Pulmonary artery endothelial cell (primary cell): ENCODE data around the gene GPC6. TPM values are rescaled to one million over a fixed set of nuclear protein-coding genes. Genes with fewer than 3 reads are reported as not detected.
A peak's percentile ranks its signal among the peaks of the same experiment; 100 is the strongest.
"Not testable (repeated sequence)": the region's sequence is repeated elsewhere in the genome, so short reads cannot be mapped to it uniquely, and the experiment has no call there.

Source experiments
- DNase-seq: peaks from one replicate; pipeline ENCODE4 v3.0.0-alpha.2; 2011; ENCODE audit warnings: low read depth, low spot score
- total RNA-seq: library from RNA; depleted of rRNA; stranded (reverse); fragments of >200 nt; gene quantifications from 2 replicates; pipeline ENCODE4 v1.2.3, GENCODE V29; 2014

The GPC6 gene
- total RNA-seq, 1 donor from 2014 or later = under 0.01 TPM

- DNase-seq = no peak
Observed at GRCh38 chr13:94272038-94272437, 1045.4 kb downstream of the GPC6 start.

DNA sequence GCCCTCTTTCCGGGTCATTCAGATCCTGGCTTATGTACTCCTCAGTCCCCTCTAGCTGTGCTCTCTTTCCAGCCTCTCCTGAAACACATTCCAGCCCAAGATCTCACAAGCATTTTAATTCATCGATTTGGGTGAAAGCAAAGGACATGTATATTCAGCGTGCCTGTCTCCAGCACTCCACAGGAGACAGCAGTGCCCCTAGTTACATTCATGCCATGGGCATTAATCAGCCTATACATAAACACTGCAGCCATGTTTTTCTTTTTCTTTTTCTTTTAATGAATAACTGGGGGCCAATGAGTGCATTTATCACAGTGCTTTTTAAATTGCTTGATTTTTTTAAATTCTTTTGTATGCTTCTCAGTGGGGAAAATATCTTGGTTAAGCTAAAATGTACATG is 1053.7 kb downstream of the GPC6 start:
- DNase-seq = no peak

DNA sequence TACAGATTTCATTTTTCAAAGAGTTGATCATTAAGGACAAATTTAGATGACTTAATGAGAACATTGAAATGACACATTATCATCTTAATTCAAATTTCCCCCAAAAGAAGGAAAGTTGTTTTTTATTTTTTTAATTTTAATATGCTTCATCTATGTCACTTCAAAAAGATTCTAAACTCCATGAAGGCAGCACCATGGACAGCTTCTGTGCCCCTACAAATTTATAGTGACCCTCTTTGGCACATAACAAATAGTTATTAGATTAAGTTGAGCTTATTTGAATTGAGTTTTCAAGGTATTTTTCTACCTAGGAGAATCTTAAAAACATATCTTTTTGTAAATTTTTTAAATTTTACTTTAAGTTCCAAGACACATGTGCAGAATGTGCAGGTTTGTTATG is 1054.2 kb downstream of the GPC6 start:
- no peak for DNase-seq

DNA sequence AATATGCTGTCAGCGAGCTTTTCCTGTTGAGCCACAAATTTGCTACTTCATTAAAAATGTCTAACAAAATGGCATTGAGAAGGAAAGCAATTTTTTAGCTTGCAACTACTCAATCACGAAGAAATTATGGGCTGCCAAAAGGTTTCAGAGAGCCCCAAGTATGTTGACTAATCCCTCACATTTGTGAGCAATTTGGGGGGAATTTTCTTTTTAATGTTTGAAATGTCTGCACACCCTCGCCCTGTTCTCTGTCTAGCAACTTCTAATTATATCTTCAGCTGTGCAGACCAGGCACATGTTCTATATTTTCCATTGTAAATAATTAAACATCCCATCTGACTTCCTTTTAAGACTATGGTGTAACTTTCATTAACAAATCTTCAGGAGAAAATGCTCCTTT is 1060.0 kb downstream of the GPC6 start:
- no peak for DNase-seq

GRCh38 chr13:94291631-94292322 is 1065.2 kb downstream of the GPC6 start:
- no peak for DNase-seq

GRCh38 chr13:94292323-94292640 is 1065.7 kb downstream of the GPC6 start:
- DNase-seq = no peak

DNA sequence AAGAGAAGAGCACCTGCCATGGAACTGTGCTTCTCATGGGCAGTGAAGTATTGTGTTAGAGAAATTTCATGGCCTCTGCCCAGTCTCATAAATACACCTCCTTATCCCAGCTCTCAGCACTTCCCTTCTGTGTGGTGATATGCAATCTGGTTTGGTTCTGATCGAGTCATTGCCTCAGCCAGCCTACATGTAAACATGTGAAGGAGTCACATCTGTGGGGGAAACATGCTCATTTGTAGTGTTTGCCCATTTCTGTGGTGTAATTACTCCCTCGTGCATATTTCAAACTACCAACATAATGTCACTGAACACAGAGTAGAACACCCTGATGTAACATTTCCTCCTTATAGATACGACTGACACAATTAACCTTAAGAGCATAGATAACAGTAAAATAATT is 1069.9 kb downstream of the GPC6 start:
- no peak for DNase-seq

DNA sequence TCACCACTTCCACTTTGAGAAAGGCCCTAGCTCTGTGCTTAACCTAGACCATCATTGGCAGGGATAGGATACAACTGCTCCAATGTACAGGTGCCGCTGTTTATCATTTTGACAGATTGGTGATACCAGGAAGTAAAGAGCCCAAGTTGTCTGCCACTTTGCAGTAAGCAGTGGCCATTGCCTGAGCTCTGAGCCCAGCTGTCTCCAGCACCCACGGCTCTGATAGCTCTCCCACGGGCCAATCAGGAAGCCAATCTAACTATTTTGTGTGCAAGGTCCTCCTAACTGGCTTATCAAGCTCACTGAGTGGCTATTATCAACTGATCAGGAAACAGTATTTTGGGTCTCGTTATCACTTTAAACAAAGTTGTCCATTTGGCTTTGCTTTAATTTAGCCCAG is 1071.7 kb downstream of the GPC6 start:
- no peak for DNase-seq

DNA sequence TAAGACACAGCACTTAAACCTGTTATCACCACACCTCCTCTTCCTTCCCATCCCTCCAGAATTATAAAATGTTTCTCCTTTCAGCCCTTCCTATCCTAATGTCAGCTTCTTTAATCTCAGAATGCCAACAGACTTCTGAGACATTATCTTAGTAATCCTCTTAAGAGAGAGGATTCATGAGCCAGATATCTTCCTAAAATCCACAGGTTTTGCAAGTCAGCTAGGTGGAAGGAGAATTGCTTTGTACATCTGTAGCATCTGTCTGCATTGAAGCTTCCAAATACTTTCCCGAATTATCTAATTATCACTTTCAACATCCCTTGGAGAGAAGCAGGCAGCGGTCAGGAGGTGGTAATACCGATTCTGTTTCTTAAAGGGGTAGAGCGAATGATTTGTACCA is 1073.8 kb downstream of the GPC6 start:
- no peak for DNase-seq

DNA sequence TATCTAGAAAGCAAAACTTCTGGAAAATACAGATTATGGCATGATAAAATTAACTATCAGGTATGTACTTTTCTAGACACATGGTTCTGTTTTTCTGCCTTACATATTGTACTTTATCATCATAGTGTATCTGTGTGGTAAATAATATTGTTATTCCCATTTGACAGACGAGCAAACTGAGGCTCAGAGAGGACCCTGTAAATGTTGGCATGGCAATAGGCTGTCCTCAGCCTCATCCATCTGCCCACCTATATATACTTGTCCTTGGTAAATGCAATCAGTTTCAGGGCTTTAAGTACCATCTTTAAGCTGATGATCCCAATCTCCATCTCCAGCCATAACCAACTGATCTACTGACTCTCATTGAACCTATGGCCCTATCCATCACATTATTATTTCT is 1074.9 kb downstream of the GPC6 start:
- no peak for DNase-seq

- DNase-seq = not testable (repeated sequence)
Observed at GRCh38 chr13:94302847-94303565, 1076.4 kb downstream of the GPC6 start.

GRCh38 chr13:94303644-94304174 is 1077.1 kb downstream of the GPC6 start:
- no peak for DNase-seq

DNA sequence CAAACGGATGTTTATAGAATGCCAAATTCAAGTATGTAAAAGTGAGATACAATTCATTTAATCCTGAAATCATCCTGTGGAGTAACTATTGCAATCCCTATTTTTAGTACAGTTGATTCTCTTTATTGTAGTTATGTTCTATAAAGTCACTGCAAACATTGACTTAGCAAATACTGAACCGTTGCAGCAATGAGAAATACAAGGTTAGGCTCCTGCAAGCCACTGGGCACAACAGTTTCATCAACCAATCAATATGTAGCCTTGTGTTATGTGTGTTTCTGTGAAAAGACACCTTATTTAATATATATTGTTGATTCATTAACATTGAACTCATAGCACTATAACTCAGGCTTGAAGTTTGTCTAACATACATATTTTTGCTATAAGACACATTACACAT is 1078.4 kb downstream of the GPC6 start:
- DNase-seq = no peak

DNA sequence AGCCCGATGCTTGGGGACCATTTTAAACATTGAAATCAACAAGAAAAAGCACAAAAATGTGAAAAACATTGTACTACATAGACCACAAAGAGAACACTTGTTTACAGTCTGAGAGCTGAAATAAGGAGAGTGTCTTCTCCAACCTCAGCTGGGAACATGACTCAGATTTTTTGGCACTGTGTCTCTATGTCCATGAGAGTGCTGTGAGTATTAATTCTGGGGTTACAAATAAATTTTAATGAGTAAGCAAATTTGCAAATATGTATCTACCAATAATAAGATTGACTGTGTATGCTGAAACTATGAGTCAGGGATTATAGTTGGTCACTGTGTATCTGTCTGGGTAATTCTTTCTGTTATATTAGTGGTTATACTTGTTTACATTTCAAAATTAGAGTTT is 1078.9 kb downstream of the GPC6 start:
- DNase-seq = peak; percentile 32

DNA sequence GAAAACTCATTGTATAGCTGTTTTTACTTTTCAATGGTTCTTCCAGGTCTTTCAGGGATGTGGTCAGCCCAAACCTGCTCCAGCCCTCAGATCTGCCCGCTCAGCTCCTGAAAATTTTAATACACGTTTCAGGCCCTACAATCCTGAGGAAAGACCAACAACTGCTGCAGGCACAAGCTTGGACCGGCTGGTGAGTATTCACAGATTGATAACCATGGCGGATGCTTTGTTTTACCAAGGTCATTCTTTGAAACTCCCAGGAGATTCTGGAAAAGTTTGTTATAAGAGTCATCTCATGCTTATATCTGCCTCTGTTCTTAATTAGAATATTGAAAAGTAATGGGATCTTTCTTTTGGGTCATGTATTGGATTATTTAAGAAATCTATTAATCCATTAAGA is 1079.3 kb downstream of the GPC6 start:
- DNase-seq = no peak

DNA sequence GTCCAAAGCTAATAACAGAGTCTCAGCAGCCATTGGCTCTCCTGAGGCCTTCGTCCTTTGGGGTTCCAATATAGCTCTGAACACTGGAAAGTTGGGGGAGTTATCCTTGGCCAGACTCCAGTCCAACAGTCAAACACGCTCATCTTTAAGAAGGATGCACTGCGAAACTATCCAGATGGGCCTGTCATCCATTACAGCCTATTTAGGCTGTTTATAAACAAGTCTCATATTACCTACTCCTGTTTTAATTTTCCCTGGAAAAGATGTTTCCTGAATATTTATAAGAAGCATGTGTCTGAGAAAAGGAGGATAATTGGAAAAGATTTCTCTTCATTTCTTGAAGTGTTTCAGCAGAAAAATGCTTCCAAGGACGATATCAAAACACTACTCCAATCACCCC is 1082.2 kb downstream of the GPC6 start:
- no peak for DNase-seq

DNA sequence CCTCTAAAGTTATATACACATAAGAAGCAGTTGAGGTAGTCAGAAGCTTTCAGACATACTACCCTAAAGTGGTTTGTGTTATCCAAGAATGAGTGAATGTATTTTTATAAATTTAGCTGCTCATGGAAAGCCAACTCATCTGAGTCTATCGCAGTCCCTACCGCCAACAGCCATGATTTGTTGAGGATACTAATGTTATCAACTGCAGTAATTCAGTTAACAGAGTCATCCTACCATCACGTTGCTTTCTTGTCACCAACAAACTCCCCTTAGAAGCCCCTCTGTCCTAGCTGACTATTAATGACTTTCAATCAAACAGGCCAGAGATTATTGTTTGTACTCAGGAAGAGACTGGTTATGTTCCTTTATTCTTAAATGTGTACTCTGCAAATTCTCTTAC is 1083.0 kb downstream of the GPC6 start:
- DNase-seq = no peak

- DNase-seq = peak; percentile 81
Observed at GRCh38 chr13:94309997-94310855, 1083.6 kb downstream of the GPC6 start.

DNA sequence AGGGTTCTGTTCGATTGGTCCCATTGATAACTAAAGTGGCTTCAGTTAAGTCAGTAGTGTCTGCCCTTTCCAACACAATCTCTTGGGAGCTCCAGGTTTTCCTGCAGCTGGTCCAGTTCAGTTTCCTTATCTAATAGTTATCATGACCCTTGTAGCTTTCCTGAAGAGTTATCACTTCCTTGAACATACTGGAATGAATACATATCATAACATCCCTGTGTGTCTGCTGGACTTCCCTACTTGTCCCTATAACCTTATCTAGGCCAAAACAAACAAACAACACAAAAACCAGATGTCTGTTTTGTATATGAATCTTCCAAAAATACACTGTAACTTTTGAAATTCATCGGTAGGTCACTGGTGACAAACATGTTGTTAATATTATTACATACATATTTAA is 1085.3 kb downstream of the GPC6 start:
- peak; percentile 61 for DNase-seq

DNA sequence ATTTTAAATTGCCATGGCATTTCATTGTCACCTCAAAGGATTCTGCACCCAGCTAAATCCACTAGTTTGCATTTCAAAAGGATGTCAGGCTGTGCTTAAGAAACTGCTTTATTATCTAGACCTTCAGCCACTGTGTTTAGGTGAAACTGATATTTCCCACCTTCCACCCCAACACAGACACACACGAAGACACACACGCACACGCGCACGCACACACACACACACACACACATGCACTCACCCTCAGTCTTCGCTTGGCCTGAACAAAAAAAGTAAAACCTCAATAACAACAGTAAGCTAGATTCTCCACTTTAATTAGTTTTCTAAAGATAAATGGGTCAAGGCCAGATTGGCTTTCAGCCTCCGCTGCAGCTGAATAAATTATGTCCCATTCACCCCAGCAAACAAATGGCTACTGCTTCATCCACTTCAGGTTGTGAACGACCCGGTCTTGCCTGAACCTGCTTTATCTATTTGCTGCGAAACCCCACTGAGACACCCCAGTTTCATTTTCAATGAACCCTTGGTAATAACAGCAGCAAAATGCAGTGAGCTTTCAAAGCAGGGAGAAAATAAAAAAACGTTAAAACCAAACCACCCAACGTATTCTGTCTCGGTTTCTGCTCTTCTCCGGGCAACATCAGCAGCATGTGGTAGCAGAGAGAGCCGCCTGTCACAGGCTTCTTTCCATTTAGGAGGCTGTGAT is 1086.1 kb downstream of the GPC6 start:
- DNase-seq = no peak

- no peak for DNase-seq
Observed at GRCh38 chr13:94313321-94313910, 1086.8 kb downstream of the GPC6 start.
